Endothelial cell of umbilical vein (primary cell): ENCODE data around the gene AK8. TPM values are rescaled to one million over a fixed set of nuclear protein-coding genes. Genes with fewer than 3 reads are reported as not detected.

ENCODE experiments used
- BruUV-seq: library from RNA; stranded (reverse); fragments of 400-500 nt; replicated peaks from 2 replicates; lab custom pipeline; 2021; lab: Mats Ljungman, UMichigan
- CTCF ChIA-PET: fragments of 300-600, 350-600 bp; sonication (Branson Sonifier 250); formaldehyde crosslinking; loops from one replicate; lab custom pipeline; 2021; ENCODE audit warnings: antibody characterized with exemption, inconsistent platforms; lab: Charles Lee
- POLR2A ChIA-PET: fragments of 300-600, 350-600 bp; sonication (Branson Sonifier 250); formaldehyde crosslinking; loops from one replicate; lab custom pipeline; 2021; ENCODE audit warnings: antibody characterized with exemption, inconsistent platforms; lab: Charles Lee
- DNase-seq: peaks from one replicate; pipeline ENCODE4 v3.0.0-alpha.2; 2011; ENCODE audit warnings: low read depth, low spot score
- FAIRE-seq: peaks from 2 replicates; lab custom pipeline; 2011; peaks lifted over from hg19 to GRCh38; lab: Jason Lieb, UNC
- H2AFZ ChIP-seq: 2 replicates; pipeline ENCODE4 v1.6.0; 2012; ENCODE audit warnings: low read depth, low read length, control low read depth, inconsistent platforms
- H3K27ac ChIP-seq: 2 replicates; pipeline ENCODE4 v1.5.1; 2011; ENCODE audit warnings: low read depth, mild to moderate bottlenecking, control low read depth, low read length, moderate library complexity; ENCODE audit not compliant: insufficient read depth
- H3K27me3 ChIP-seq, 2 experiments: 2 replicates each; pipeline versions ENCODE4 v1.6.0 to v1.6.1; 2011; ENCODE audit warnings: low read length in 2 of 2, mixed read lengths in 1 of 2; ENCODE audit not compliant: control insufficient read depth in 2 of 2, insufficient read depth in 2 of 2
- H3K36me3 ChIP-seq, 2 experiments: 2 replicates in 1 of 2; 3 replicates in 1 of 2; pipeline ENCODE4 v1.5.1; 2011; ENCODE audit warnings: low read length in 2 of 2, mild to moderate bottlenecking in 1 of 2, moderate library complexity in 1 of 2; ENCODE audit not compliant: control insufficient read depth in 2 of 2, insufficient read depth in 2 of 2; ENCODE audit errors: extremely low read depth in 1 of 2
- H3K4me1 ChIP-seq: 3 replicates; pipeline ENCODE4 v1.5.1; 2011; ENCODE audit warnings: mild to moderate bottlenecking, low read length; ENCODE audit not compliant: control insufficient read depth, insufficient read depth; ENCODE audit errors: extremely low read depth
- H3K4me2 ChIP-seq: 2 replicates; pipeline ENCODE4 v1.6.1; 2011; ENCODE audit warnings: low read length, control low read depth, mixed read lengths; ENCODE audit not compliant: insufficient read depth
- H3K4me3 ChIP-seq, 3 experiments: fragments of 200-600 bp in 1 of 3; sonication (generic), shearing (Covaris generic) in 1 of 3; replicated peaks in 1 of 3; 2 replicates each; pipeline ENCODE4 v1.5.1; 2011 to 2016; ENCODE audit warnings: control low read depth in 3 of 3, low read length in 3 of 3, mild to moderate bottlenecking in 2 of 3, inconsistent platforms in 1 of 3, low read depth in 1 of 3, moderate library complexity in 1 of 3; ENCODE audit not compliant: insufficient read depth in 1 of 3
- H3K79me2 ChIP-seq: 2 replicates; pipeline ENCODE4 v1.6.0; 2012; ENCODE audit warnings: low read length, inconsistent platforms; ENCODE audit not compliant: control insufficient read depth, insufficient read depth
- H3K9ac ChIP-seq: replicated peaks from 2 replicates; pipeline ENCODE3; 2011; ENCODE audit warnings: low read length, control low read depth; ENCODE audit not compliant: insufficient read depth; ENCODE audit errors: extremely low read depth
- H3K9me1 ChIP-seq: replicated peaks from 3 replicates; pipeline ENCODE4 v1.6.0; 2011; ENCODE audit warnings: mild to moderate bottlenecking, low read length; ENCODE audit not compliant: control insufficient read depth, insufficient read depth; ENCODE audit errors: extremely low read depth
- H3K9me3 ChIP-seq: replicated peaks from 2 replicates; pipeline ENCODE4 v1.5.1; 2012; ENCODE audit warnings: low read length, inconsistent platforms; ENCODE audit not compliant: control insufficient read depth, insufficient read depth
- H4K20me1 ChIP-seq: replicated peaks from 2 replicates; pipeline ENCODE3; 2011; ENCODE audit warnings: mild to moderate bottlenecking, low read length; ENCODE audit not compliant: control insufficient read depth, insufficient read depth; ENCODE audit errors: extremely low read depth
- CTCF ChIP-seq, 2 donors: IDR thresholded peaks; 1 replicate in 1 of 2; 2 replicates in 1 of 2; pipeline ENCODE4 v1.5.1; 2011; ENCODE audit warnings: low read length in 2 of 2, mild to moderate bottlenecking in 2 of 2, moderate library complexity in 2 of 2, control low read depth in 1 of 2, inconsistent platforms in 1 of 2, low read depth in 1 of 2; ENCODE audit not compliant: insufficient read depth in 1 of 2; ENCODE audit errors: extremely low read depth in 1 of 2
- EZH2 ChIP-seq: IDR thresholded peaks from 2 replicates; pipeline ENCODE4 v1.6.1; 2012; ENCODE audit warnings: borderline replicate concordance, low read depth, mild to moderate bottlenecking, moderate library complexity, low read length, inconsistent platforms; ENCODE audit not compliant: severe bottlenecking
- FOS ChIP-seq: IDR thresholded peaks from 2 replicates; pipeline ENCODE4 v1.6.1; 2011; ENCODE audit warnings: mild to moderate bottlenecking, low read length, moderate library complexity, borderline replicate concordance; ENCODE audit not compliant: insufficient read depth
- GATA2 ChIP-seq: IDR thresholded peaks from 2 replicates; pipeline ENCODE4 v1.7.0; 2011; ENCODE audit warnings: low read depth, mild to moderate bottlenecking, moderate library complexity, mixed read lengths, low read length; ENCODE audit not compliant: insufficient read length, insufficient read depth
- JUN ChIP-seq: IDR thresholded peaks from 2 replicates; pipeline ENCODE4 v1.6.1; 2011; ENCODE audit warnings: borderline replicate concordance, low read depth; ENCODE audit not compliant: insufficient read length, insufficient read depth
- MAX ChIP-seq: IDR thresholded peaks from 2 replicates; pipeline ENCODE4 v1.6.1; 2011; ENCODE audit not compliant: insufficient read depth, insufficient read length
- MYC ChIP-seq: IDR thresholded peaks from one replicate; pipeline ENCODE4 v1.6.1; 2011; ENCODE audit warnings: mild to moderate bottlenecking, low read depth, low read length
- POLR2A ChIP-seq: IDR thresholded peaks from 2 replicates; pipeline ENCODE4 v1.6.1; 2012; ENCODE audit warnings: low read depth, mild to moderate bottlenecking, control low read depth, low read length
- POLR2AphosphoS5 ChIP-seq: IDR thresholded peaks from 2 replicates; pipeline ENCODE4 v1.6.1; 2012; ENCODE audit warnings: low read depth, mild to moderate bottlenecking, control low read depth, low read length, moderate library complexity; ENCODE audit not compliant: insufficient read depth
- dilution Hi-C: fragments of 300-500 bp; cut with MboI; formaldehyde crosslinking; loops from one replicate; pipeline ENCODE4 v1.15.0; 2019; ENCODE audit warnings: low sequenced_read_pairs; ENCODE audit not compliant: extremely low pct_ligation_motif_present
- intact Hi-C: fragments of 100-400 bp; cut with micrococcal nuclease; formaldehyde crosslinking; loops from one replicate; pipeline ENCODE4 v1.10.0; 2022
- polyA plus RNA-seq, 4 experiments: library from polyadenylated mRNA; depleted of rRNA in 3 of 4; stranded (reverse) in 3 of 4; unstranded in 1 of 4; fragments of >200 nt; gene quantifications; 2 replicates each; pipeline versions ENCODE4 v1.2.1 to v1.2.3, GENCODE V29; 2011 to 2012; ENCODE audit warnings: missing spikeins in 1 of 4
- total RNA-seq: library from RNA; stranded (reverse); gene quantifications from 2 replicates; pipeline ENCODE4 v1.2.3, GENCODE V29; 2021

The AK8 gene
- total and polyA plus RNA-seq, 2 donors (not counting 3 experiments of a cell fraction or from before 2014, with no cell fraction given), result 0.06 TPM; not detected in 1

- H4K20me1 ChIP-seq, result no peaks in the 10 kb centered on the region
- dilution Hi-C loops, result no loop called here
- peak; percentile 46 for DNase-seq
- H3K79me2 ChIP-seq, result no peaks in the 10 kb centered on the region
- peak within 1 kb of the TSS; percentile 80 to 99 (median 96) for H3K4me3 ChIP-seq
- intact Hi-C loops, result loop anchor here (2.0 kb wide), 1 partner anchor 66 kb away; the partner anchor contains the start of gene TSC1
- H3K27ac ChIP-seq, result peak within 1 kb of the TSS; percentile 74
- no peaks in the 10 kb centered on the region for H3K9me3 ChIP-seq
- peak within 1 kb of the TSS; percentile 87 for H3K4me2 ChIP-seq
- H3K36me3 ChIP-seq, result no peaks in the 10 kb centered on the region
- H3K4me1 ChIP-seq, result peaks cover 2% of the 10 kb centered on the region
- FAIRE-seq, result no peak
- no peaks in the 10 kb centered on the region for H3K9me1 ChIP-seq
- TF ChIP-seq POLR2AphosphoS5, result no peak
- TF ChIP-seq GATA2, result no peak
- TF ChIP-seq FOS, result no peak
- TF ChIP-seq MYC, result no peak
- TF ChIP-seq MAX, result no peak
- TF ChIP-seq CTCF (IDR thresholded peaks at IDR 0.05; ENCODE audit: extremely low read depth in 1 of 2, insufficient read depth in 1 of 2, low read depth in 1 of 2, low read length in 2 of 2), result no peak
- no peak for TF ChIP-seq EZH2
- no peak for TF ChIP-seq JUN
- no peak for TF ChIP-seq POLR2A
- H2AFZ ChIP-seq, result peak within 1 kb of the TSS; percentile 99
- H3K9ac ChIP-seq, result peak within 1 kb of the TSS; percentile 92
- BruUV-seq, result no TSS peak
- POLR2A ChIA-PET, result no interaction called here
- CTCF ChIA-PET, result interaction anchor here (2.3 kb wide), 1 partner anchor 23 kb away, joined by 12 read pairs; no protein-coding TSS in a partner anchor
- H3K27me3 ChIP-seq, result peaks cover 0 to 3% of the 10 kb centered on the region in 2 experiments
Observed at GRCh38 chr9:132878695-132879456, 792 bp upstream of the AK8 start, which contains the start of gene SPACA9. Gene SPACA9 (plus strand): TSS chr9:132878898. CDS start chr9:132883948, 5,050 bp downstream.
